Neural cell (in vitro differentiated cells): Measurements from ENCODE around the gene RSAD1. TPM values are rescaled to one million over a fixed set of nuclear protein-coding genes. Genes with fewer than 3 reads are reported as not detected.

Experiments
- H2AFZ ChIP-seq: fragments of 200-600, 300-800 bp; sonication (generic), shearing (Covaris generic); 2 replicates; pipeline ENCODE4 v1.6.0; 2014; ENCODE audit warnings: low read depth, mild to moderate bottlenecking, antibody characterized with exemption, low read length, moderate library complexity
- H3F3A ChIP-seq: fragments of 200-600 bp; shearing (Covaris generic); 2 replicates; pipeline ENCODE4 v1.6.1; 2016; ENCODE audit warnings: mild to moderate bottlenecking, moderate library complexity, mixed read lengths, antibody characterized with exemption, low read length; ENCODE audit not compliant: insufficient read depth, poor library complexity, severe bottlenecking
- H3K27ac ChIP-seq: fragments of 200-600, 300-800 bp; sonication (generic), shearing (Covaris generic); 2 replicates; pipeline ENCODE4 v1.5.1; 2014; ENCODE audit warnings: mild to moderate bottlenecking, low read length, moderate library complexity
- H3K27me3 ChIP-seq: fragments of 300-800, 200-600 bp; sonication (generic), shearing (Covaris generic); 2 replicates; pipeline ENCODE4 v1.6.0; 2014; ENCODE audit warnings: mild to moderate bottlenecking, low read depth, low read length, moderate library complexity; ENCODE audit not compliant: insufficient read depth
- H3K36me3 ChIP-seq: fragments of 300-800, 200-600 bp; sonication (generic), shearing (Covaris generic); 2 replicates; pipeline ENCODE4 v1.5.1; 2014; ENCODE audit warnings: mild to moderate bottlenecking, antibody characterized with exemption, low read length, moderate library complexity; ENCODE audit not compliant: insufficient read depth
- H3K4me2 ChIP-seq: fragments of 300-800, 200-600 bp; sonication (generic), shearing (Covaris generic); 2 replicates; pipeline ENCODE4 v1.6.0; 2014; ENCODE audit warnings: mild to moderate bottlenecking, low read length
- H3K4me3 ChIP-seq: fragments of 300-800, 200-600 bp; sonication (generic), shearing (Covaris generic); 2 replicates; pipeline ENCODE4 v1.5.1; 2014; ENCODE audit warnings: mild to moderate bottlenecking, low read length, moderate library complexity
- H3K79me2 ChIP-seq: fragments of 200-600 bp; shearing (Covaris generic); replicated peaks from 2 replicates; pipeline ENCODE4 v1.6.0; 2014; ENCODE audit warnings: mild to moderate bottlenecking, low read length, moderate library complexity; ENCODE audit not compliant: insufficient read depth
- H3K9ac ChIP-seq: fragments of 300-800, 200-600 bp; sonication (generic), shearing (Covaris generic); 2 replicates; pipeline ENCODE4 v1.6.1; 2016; ENCODE audit warnings: mild to moderate bottlenecking, low read length, mixed read lengths
- H3K9me2 ChIP-seq: fragments of 200-600 bp; shearing (Covaris generic); 2 replicates; pipeline ENCODE4 v1.6.1; 2016; ENCODE audit warnings: mild to moderate bottlenecking, low read length, mixed read lengths; ENCODE audit not compliant: insufficient read depth
- H3K9me3 ChIP-seq: fragments of 200-600, 300-800 bp; sonication (generic), shearing (Covaris generic); 2 replicates; pipeline ENCODE4 v1.6.1; 2016; ENCODE audit warnings: mild to moderate bottlenecking, mixed run types, low read length, moderate library complexity, mixed read lengths
- H4K20me1 ChIP-seq: fragments of 200-600 bp; shearing (Covaris generic); 2 replicates; pipeline ENCODE4 v1.6.1; 2016; ENCODE audit warnings: mild to moderate bottlenecking, mixed run types; ENCODE audit not compliant: insufficient read depth
- CTCF ChIP-seq: fragments of 450-650 bp; IDR thresholded peaks from 2 replicates; pipeline ENCODE4 v1.5.1; 2014; ENCODE audit warnings: antibody characterized with exemption, mild to moderate bottlenecking, moderate library complexity; ENCODE audit not compliant: poor library complexity, severe bottlenecking
- EP300 ChIP-seq: fragments of 450-650 bp; conservative IDR thresholded peaks from 2 replicates; pipeline ENCODE4 v1.6.1; 2014; ENCODE audit warnings: antibody characterized with exemption, mild to moderate bottlenecking, moderate library complexity; ENCODE audit not compliant: poor library complexity, severe bottlenecking
- EZH2 ChIP-seq: fragments of 200-600, 300-800 bp; shearing (Covaris generic), sonication (generic); IDR thresholded peaks from 2 replicates; pipeline ENCODE4 v1.6.1; 2014; ENCODE audit warnings: antibody characterized with exemption, low read length, borderline replicate concordance, mild to moderate bottlenecking; ENCODE audit not compliant: insufficient read depth, poor library complexity, severe bottlenecking
- MXI1 ChIP-seq: fragments of 450-650 bp; conservative IDR thresholded peaks from 2 replicates; pipeline ENCODE4 v1.6.1; 2014; ENCODE audit warnings: antibody characterized with exemption, mild to moderate bottlenecking; ENCODE audit not compliant: poor library complexity, severe bottlenecking
- POLR2AphosphoS5 ChIP-seq: IDR thresholded peaks from 2 replicates; pipeline ENCODE4 v1.6.1; 2012
- RAD21 ChIP-seq: fragments of 450-650 bp; conservative IDR thresholded peaks from 2 replicates; pipeline ENCODE4 v1.6.1; 2014; ENCODE audit warnings: antibody characterized with exemption, mild to moderate bottlenecking, moderate library complexity
- REST ChIP-seq: IDR thresholded peaks from 2 replicates; pipeline ENCODE4 v1.6.1; 2012; ENCODE audit warnings: borderline replicate concordance
- SMC3 ChIP-seq: fragments of 450-650 bp; conservative IDR thresholded peaks from 2 replicates; pipeline ENCODE4 v1.6.1; 2014; ENCODE audit warnings: antibody characterized with exemption, mild to moderate bottlenecking, moderate library complexity; ENCODE audit not compliant: poor library complexity
- TAF1 ChIP-seq: IDR thresholded peaks from 2 replicates; pipeline ENCODE4 v1.6.1; 2012; ENCODE audit warnings: low read depth
- polyA plus RNA-seq: library from polyadenylated mRNA; depleted of rRNA; stranded (reverse); fragments of >200 nt; gene quantifications from 2 replicates; pipeline ENCODE4 v1.2.3, GENCODE V29; 2014

The RSAD1 gene
- polyA plus RNA-seq, 1 donor from 2014 or later: 61.9 TPM

- Histone ChIP-seq H2AFZ (no peak overlapping the region), H4K20me1 (no peaks in the 10 kb centered on the region), H3K9ac (no peak overlapping the region), H3K36me3 (no peaks in the 10 kb centered on the region), H3K9me3 (no peaks in the 10 kb centered on the region), H3K4me2 (no peak overlapping the region), H3K4me3 (no peak overlapping the region), H3F3A (no peaks in the 10 kb centered on the region), H3K79me2 (no peaks in the 10 kb centered on the region), H3K9me2 (no peaks in the 10 kb centered on the region), H3K27ac (no peak overlapping the region), H3K27me3 (peaks cover 24% of the 10 kb centered on the region)
- TF ChIP-seq EZH2 (no peak), EP300 (no peak), TAF1 (no peak), MXI1 (no peak), RAD21 (no peak), POLR2AphosphoS5 (no peak), SMC3 (no peak), REST (no peak), CTCF (no peak)
Measured at GRCh38 chr17:50535407-50535806, 56.7 kb downstream of the RSAD1 start.

Other genes with a start within 250 kb of the RSAD1 start
- gene TMEM92, start 204.4 kb upstream of the RSAD1 start, polyA plus RNA-seq: not detected in 2 replicates
- gene XYLT2, start 132.7 kb upstream of the RSAD1 start, polyA plus RNA-seq: 6.9 and 9.5 TPM in 2 replicates
- gene MRPL27, start 105.7 kb upstream of the RSAD1 start, polyA plus RNA-seq: 118 and 138 TPM in 2 replicates
- gene EME1, start 105.6 kb upstream of the RSAD1 start, polyA plus RNA-seq: 1.1 and 5.4 TPM in 2 replicates
- 67.2 and 71.4 TPM in 2 replicates for gene LRRC59, start 81.3 kb upstream of the RSAD1 start, polyA plus RNA-seq
- gene ACSF2, start 52.6 kb upstream of the RSAD1 start, polyA plus RNA-seq: not detected in 2 replicates
- gene CHAD, start 10.0 kb upstream of the RSAD1 start, polyA plus RNA-seq: not detected in 2 replicates
- 0.34 and 0.35 TPM in 2 replicates for gene MYCBPAP, start 29.6 kb downstream of the RSAD1 start, polyA plus RNA-seq
- not detected in 2 replicates for gene EPN3, start 53.9 kb downstream of the RSAD1 start, polyA plus RNA-seq
- 48.1 and 53.5 TPM in 2 replicates for gene SPATA20, start 68.3 kb downstream of the RSAD1 start, polyA plus RNA-seq
- gene CACNA1G, start 81.9 kb downstream of the RSAD1 start, polyA plus RNA-seq: 10.9 and 11.0 TPM in 2 replicates
- gene ABCC3, start 156.0 kb downstream of the RSAD1 start, polyA plus RNA-seq: 0.08 TPM in 1 of 2 replicates, not detected in the other
- 15.2 and 16.1 TPM in 2 replicates for gene ANKRD40, start 229.1 kb downstream of the RSAD1 start, polyA plus RNA-seq
- 634 and 677 TPM in 2 replicates for gene LUC7L3, start 240.7 kb downstream of the RSAD1 start, polyA plus RNA-seq